ENCODE measurements around the gene FBXL14. TPM values are rescaled to one million over a fixed set of nuclear protein-coding genes. Genes with fewer than 3 reads are reported as not detected.

The FBXL14 gene
- total RNA-seq, 2 donors from 2014 or later: 6.3 to 11.3 TPM

DNA sequence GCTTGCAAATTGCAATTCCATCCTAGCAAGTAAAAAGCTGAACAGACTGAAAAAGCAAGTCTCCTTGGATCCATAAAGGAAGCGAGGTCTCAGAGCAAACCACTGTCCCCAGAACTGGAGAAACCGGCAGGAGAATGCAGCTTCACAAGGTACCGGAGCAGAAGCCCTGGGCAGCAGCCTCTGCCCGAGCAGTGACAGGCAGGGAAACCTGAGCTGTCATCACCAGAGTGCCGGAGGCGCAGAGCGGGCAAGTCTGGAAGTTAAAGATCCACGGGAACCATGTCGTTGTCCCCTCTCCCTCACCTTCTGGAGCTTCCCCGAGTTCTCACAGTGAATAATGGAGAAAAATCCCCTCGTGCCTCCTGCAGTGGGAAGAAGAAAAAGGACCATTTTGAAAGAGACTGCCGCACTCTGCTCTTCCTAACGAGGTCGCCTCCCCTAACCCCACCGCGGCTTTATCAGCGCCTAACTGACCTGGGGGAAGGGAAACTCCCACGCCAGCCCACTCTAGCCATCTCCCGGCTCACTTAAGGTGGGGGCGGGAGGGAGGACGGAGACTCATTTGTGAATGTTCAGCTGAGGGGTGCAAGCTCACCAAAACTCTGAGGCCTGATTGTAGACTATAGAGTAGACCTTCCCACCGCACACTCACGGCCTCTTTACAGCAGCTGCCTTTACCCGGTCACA is 27.8 kb downstream of the FBXL14 start:
- no peak for DNase-seq (ENCODE audit: low spot score)
- H3K36me3 ChIP-seq: no peaks in the 10 kb centered on the region
- H3K27me3 ChIP-seq: no peaks in the 10 kb centered on the region
- H3K9me3 ChIP-seq: no peaks in the 10 kb centered on the region
- TF ChIP-seq, protein P1, sequence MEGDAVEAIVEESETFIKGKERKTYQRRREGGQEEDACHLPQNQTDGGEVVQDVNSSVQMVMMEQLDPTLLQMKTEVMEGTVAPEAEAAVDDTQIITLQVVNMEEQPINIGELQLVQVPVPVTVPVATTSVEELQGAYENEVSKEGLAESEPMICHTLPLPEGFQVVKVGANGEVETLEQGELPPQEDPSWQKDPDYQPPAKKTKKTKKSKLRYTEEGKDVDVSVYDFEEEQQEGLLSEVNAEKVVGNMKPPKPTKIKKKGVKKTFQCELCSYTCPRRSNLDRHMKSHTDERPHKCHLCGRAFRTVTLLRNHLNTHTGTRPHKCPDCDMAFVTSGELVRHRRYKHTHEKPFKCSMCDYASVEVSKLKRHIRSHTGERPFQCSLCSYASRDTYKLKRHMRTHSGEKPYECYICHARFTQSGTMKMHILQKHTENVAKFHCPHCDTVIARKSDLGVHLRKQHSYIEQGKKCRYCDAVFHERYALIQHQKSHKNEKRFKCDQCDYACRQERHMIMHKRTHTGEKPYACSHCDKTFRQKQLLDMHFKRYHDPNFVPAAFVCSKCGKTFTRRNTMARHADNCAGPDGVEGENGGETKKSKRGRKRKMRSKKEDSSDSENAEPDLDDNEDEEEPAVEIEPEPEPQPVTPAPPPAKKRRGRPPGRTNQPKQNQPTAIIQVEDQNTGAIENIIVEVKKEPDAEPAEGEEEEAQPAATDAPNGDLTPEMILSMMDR (IDR thresholded peaks at IDR 0.05): no peak
- no peaks in the 10 kb centered on the region for H3K4me1 ChIP-seq
- no peak overlapping the region for H3K27ac ChIP-seq
- no peak overlapping the region for H3K4me3 ChIP-seq

DNA sequence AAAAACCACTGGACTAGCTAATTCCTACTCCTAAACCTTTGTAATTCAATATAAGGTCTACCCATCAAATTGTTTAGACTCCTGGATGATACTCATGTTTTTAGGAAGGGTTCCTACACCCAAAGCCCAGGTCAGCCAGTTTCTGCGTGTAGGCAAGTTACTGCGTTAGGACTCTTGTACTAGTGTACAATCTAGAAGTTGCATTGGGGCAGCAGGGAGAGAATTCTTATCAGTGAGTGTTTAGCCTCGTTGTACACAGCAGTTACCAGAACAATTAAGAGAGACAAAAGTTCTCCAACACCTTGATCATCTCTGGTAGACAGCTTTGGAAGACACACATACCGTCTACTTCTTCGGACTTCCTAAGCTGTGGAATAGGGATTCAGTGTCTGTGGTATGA is 29.2 kb downstream of the FBXL14 start:
- no peaks in the 10 kb centered on the region for H3K27me3 ChIP-seq
- H3K36me3 ChIP-seq: no peaks in the 10 kb centered on the region

GRCh38 chr12:1564067-1564466 is 30.3 kb downstream of the FBXL14 start:
- Histone ChIP-seq H3K4me1 (no peaks in the 10 kb centered on the region), H3K9me3 (no peaks in the 10 kb centered on the region), H3K4me3 (no peak overlapping the region), H3K27me3 (no peaks in the 10 kb centered on the region), H3K36me3 (no peaks in the 10 kb centered on the region), H3K27ac (no peak overlapping the region)
- DNase-seq (ENCODE audit: low spot score): no peak
- TF ChIP-seq, protein P1 (IDR thresholded peaks at IDR 0.05): no peak

More for the DNA sequence above, 29.2 kb downstream of the FBXL14 start:
- H3K9me3 ChIP-seq: no peaks in the 10 kb centered on the region
- no peak overlapping the region for H3K4me3 ChIP-seq
- TF ChIP-seq, protein P1 (IDR thresholded peaks at IDR 0.05): no peak
- H3K27ac ChIP-seq: no peak overlapping the region
- H3K4me1 ChIP-seq: no peaks in the 10 kb centered on the region
- DNase-seq (ENCODE audit: low spot score): no peak

GRCh38 chr12:1562813-1563407 is 31.5 kb downstream of the FBXL14 start:
- TF ChIP-seq, protein P1 (IDR thresholded peaks at IDR 0.05): no peak

DNA sequence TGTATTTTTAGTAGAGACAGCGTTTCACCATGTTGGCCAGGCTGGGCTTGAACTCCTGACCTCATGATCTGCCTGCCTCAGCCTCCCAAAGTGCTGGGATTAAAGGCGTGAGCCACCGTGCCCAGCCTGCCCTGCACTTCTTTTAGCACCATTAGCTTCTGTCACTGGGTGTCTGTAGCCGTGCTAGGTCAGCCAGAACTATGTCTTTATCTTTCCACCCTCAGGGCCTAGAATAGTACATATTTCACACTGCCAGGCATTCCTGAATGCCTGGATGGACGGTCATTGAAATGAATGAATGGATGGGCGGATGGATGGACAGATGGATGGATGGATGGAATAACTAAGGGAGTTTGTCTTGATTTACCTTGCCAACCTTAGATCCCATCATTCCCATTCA is 33.7 kb downstream of the FBXL14 start:
- no peak overlapping the region for H3K27ac ChIP-seq
- H3K4me3 ChIP-seq: no peak overlapping the region
- H3K36me3 ChIP-seq: no peaks in the 10 kb centered on the region
- H3K4me1 ChIP-seq: no peaks in the 10 kb centered on the region
- TF ChIP-seq, protein P1 (IDR thresholded peaks at IDR 0.05): no peak
- H3K27me3 ChIP-seq: no peaks in the 10 kb centered on the region
- no peaks in the 10 kb centered on the region for H3K9me3 ChIP-seq
- DNase-seq (ENCODE audit: low spot score): no peak

More at GRCh38 chr12:1562813-1563407, 31.5 kb downstream of the FBXL14 start:
- no peaks in the 10 kb centered on the region for H3K4me1 ChIP-seq
- H3K4me3 ChIP-seq: peak overlapping the region in 1 of 2 donors; percentile 11
- DNase-seq (ENCODE audit: low spot score): no peak
- no peaks in the 10 kb centered on the region for H3K9me3 ChIP-seq
- no peaks in the 10 kb centered on the region for H3K36me3 ChIP-seq
- H3K27ac ChIP-seq: no peak overlapping the region
- H3K27me3 ChIP-seq: no peaks in the 10 kb centered on the region
